Measurements from ENCODE around the gene FBXO34. TPM values are rescaled to one million over a fixed set of nuclear protein-coding genes. Genes with fewer than 3 reads are reported as not detected.

FBXO34 gene
- total and polyA plus RNA-seq, 10 of the 15 experiments (the other 5 are each of a cell fraction or from before 2014, with no cell fraction given): 5.6 to 22.8 (median 17.6) TPM

- BruUV-seq (replicated peaks): no TSS peak
- 100% methylated on average over 14 of the region's 22 CpGs for WGBS (ENCODE audit: insufficient coverage, insufficient replicate concordance, low lambda C conversion rate, missing lambda C conversion rate)
Observed at GRCh38 chr14:55298500-55298822, 27.2 kb downstream of the FBXO34 start.

More at GRCh38 chr14:55298500-55298822, 27.2 kb downstream of the FBXO34 start:
- Histone ChIP-seq H2AFZ (ENCODE audit: control insufficient read depth, low read depth, low read length) (no peak overlapping the region), H3K4me1 (ENCODE audit: control insufficient read depth, insufficient read depth, low read length) (peaks cover 37% of the 10 kb centered on the region), H4K20me1 (ENCODE audit: control insufficient read depth, insufficient read depth) (no peaks in the 10 kb centered on the region), H3K9me3 (replicated peaks; ENCODE audit: control insufficient read depth, insufficient read depth, low read length) (no peaks in the 10 kb centered on the region; the same call in 2 of the 3 replicates), H3K27ac (ENCODE audit: control insufficient read depth, insufficient read depth) (no peak overlapping the region), H3K4me2 (ENCODE audit: control insufficient read depth, insufficient read depth) (no peak overlapping the region), H3K27me3 (replicated peaks in 1 of 2; ENCODE audit: control insufficient read depth in 2 of 2, insufficient read depth in 2 of 2, low read length in 1 of 2) (no peaks in the 10 kb centered on the region), H3K79me2 (ENCODE audit: control insufficient read depth, insufficient read depth, low read length) (peaks cover 15% of the 10 kb centered on the region), H3K4me3 (no peak overlapping the region), H3K36me3 (ENCODE audit: control insufficient read depth in 2 of 2, insufficient read depth in 2 of 2, low read length in 1 of 2) (no peaks in the 10 kb centered on the region; a peak in 1 of 4 replicates), H3K9ac (ENCODE audit: control insufficient read depth, insufficient read depth, low read length) (no peak overlapping the region)
- intact Hi-C loops (cut with micrococcal nuclease; ENCODE audit: unreplicated experiment): loop anchor here (2.0 kb wide), 1 partner anchor 28 kb away; the partner anchor contains the start of gene FBXO34
- ChIA-PET POLR2A (interaction anchor here (0.5 to 0.6 kb wide), 2 partner anchors 14 to 19 kb away, joined by 4 read pairs; no protein-coding TSS in a partner anchor), SMC1A (ENCODE audit: uncharacterized antibody, unreplicated experiment) (interaction anchor here (0.9 to 1.9 kb wide), 6 partner anchors 14 to 56 kb away, joined by 3 to 7 read pairs (median 5); no protein-coding TSS in a partner anchor), RAD21 (ENCODE audit: unreplicated experiment) (interaction anchor here (1.3 to 2.3 kb wide), 2 partner anchors 27 to 56 kb away, joined by 3 to 8 read pairs; partner anchors contain the start of gene FBXO34), CTCF (interaction anchor here (1.2 to 2.2 kb wide), 4 partner anchors 20 to 56 kb away, joined by 4 to 9 read pairs (median 6); no protein-coding TSS in a partner anchor)
- ATAC-seq (no peak), FAIRE-seq (no peak), DNase-seq (ENCODE audit: low read depth, low spot score) (no peak)
- no peak for TF ChIP-seq EZH2 (IDR thresholded peaks at IDR 0.05; ENCODE audit: borderline replicate concordance, control insufficient read depth, low read depth, low read length)
- TF ChIP-seq ZNF217 (IDR thresholded peaks at IDR 0.05): no peak
- no peak for TF ChIP-seq IRF5 (IDR thresholded peaks at IDR 0.05; ENCODE audit: borderline replicate concordance)
- no peak for TF ChIP-seq SMARCA5 (IDR thresholded peaks at IDR 0.05)
- no peak for TF ChIP-seq CHD2 (IDR thresholded peaks at IDR 0.05; ENCODE audit: borderline replicate concordance, low read depth, low read length)
- in situ Hi-C loops (cut with MboI): no loop called here

All from GM12878 (cell line).